ENCODE data around the gene FARS2.

- TF ChIP-seq CTCF (conservative IDR thresholded peaks at IDR 0.05; ENCODE audit: low read length): no peak
- no peak for TF ChIP-seq EZH2phosphoT487 (IDR thresholded peaks at IDR 0.05; ENCODE audit: borderline replicate concordance, low read depth, low read length)
Observed at GRCh38 chr6:5738211-5738610, 476.9 kb downstream of the FARS2 start.
